HG03457 (cell line): ENCODE results near the gene GDI1.

Source experiments
- ATAC-seq: cut with Tn5 transposase; IDR thresholded peaks from one replicate; pipeline ENCODE4 v1.9.1; 2021; ENCODE audit warnings: moderate number of reproducible peaks; ENCODE audit not compliant: unreplicated experiment

The GDI1 gene

GRCh38 chrX:154477891-154478477 is 41.0 kb downstream of the GDI1 start:
- no peak for ATAC-seq

DNA sequence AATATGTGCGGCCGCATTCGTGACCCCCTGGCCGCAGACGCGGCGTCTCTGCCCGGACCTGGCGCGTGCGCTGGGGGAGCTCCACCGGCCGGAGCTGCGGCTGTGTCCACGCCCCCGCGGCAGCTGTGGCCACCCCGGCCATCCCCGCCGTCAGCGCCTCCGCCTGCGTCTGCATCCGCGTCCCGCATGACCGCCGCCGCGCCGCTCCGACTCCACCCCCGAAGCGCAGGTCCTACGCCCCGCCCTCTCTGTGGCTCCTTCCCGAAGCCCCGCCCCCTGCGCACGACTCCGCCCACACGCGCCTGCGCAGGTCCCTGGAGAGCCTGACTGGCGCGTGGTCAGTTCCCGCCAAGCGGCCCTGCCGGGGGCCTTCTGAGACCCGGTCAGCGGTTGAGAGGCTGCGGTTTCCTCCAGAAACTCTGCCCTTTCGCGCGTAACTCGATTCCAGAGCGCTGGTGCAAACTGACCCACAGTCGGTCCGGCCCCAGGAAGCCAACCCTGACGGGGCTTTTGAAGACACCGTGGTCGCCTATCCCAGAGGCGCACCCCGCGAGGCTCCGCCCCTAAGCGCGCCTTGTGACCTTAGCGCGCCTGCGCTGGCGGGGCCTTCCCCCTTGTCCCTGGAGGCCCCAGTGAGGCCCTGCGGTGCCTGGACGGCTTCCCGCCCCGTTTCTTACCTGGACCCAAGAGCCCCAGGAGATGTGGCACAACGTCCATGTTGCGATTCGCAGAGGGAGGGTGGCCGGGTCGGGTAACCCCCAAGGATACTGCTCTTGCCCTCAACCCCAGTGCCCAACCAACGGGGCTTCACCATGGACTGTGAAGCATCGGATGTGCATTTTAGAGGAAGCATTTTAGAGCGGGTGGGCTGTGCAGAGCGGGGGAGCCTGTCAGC is 42.0 kb downstream of the GDI1 start, which contains the start of gene LAGE3:
LAGE3 (minus strand) TSS at position 554 of the 895 bp plus-strand sequence; CDS start at position 188, 366 bp downstream.
- peak; percentile 69 for ATAC-seq

DNA sequence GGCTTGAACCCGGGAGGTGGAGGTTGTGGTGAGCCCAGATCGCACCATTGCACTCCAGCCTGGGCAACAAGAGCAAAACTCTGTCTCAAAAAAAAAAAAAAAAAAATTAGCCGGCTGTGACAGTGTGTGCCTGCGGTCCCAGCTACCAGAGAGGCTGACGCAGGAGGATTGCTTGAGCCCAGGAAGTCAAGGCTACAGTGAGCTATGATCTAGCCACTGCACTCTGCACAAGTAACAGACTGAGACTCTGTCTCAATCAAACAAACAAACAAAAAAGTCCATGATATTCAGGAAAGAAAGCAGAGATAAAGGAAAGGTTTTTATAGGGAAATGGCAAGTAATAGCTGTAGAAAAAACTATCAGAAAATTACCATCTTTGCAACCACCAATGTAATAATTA is 44.2 kb downstream of the GDI1 start:
- no peak for ATAC-seq

- no peak for ATAC-seq
These were observed 45.1 kb downstream of the GDI1 start for GRCh38 chrX:154481911-154482601.

DNA sequence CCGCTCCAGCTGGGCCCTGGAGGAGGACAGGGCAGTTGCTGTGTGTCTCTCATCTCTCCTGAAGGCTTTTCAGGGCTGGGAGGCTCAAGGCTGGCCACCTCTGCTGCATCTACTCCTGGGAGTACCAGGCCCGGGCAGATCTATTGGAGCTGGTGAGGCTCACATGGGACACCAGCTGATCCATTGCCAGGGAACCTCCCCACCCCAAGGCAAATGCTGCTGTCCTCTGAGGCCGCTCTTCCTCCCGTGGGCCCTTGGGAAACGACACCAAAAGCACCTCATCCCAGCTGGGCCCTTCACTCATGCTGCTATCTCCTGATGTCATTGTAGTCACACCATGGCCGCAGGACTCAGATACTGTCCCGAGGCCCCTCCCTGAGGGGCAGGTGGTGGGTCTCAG is 45.8 kb downstream of the GDI1 start:
- ATAC-seq = no peak

- ATAC-seq = no peak
These were observed 46.4 kb downstream of the GDI1 start for GRCh38 chrX:154483325-154483724.

DNA sequence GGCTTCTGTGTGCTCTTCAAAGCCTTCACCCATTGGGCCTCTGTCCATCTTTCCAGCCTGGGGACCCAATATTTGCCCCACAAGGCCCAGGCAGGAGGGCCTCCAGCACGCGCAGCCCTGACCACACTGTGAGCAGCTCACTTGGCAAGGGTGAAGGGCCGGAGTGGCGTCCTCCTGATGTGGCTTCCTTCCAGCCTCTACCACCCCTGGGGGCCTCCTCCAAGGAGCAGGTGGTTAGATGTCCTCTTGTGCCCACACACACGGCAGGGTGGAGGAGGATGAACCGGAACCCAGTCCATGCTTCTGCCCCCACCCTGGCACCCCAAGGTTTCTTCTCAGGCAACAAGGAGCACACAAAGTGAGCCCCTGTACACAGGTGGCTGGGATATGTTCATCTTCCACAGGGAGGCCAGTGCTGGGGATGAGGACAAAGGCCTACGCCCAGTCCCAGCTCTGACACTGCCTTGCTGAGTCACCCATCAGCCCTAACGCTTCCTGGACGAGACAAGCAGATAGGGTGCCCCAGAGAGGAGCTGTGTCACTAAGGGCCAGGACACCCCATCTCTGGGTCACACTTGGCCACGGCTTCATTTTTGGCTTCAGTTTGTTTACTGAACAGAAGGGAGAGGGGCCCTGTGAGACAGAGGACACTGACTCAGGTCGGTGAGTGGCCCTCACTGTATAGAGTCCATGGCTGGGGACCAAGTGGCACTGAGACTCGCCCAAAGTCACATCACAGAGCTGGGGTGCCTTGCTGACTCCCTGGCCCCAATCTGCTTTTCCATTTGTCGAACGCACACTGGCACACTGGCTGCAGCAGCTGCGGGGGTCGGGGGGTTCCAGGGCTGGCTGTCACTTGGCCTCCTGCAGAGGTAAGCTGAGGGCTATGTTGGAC is 47.5 kb downstream of the GDI1 start:
- ATAC-seq = no peak

DNA sequence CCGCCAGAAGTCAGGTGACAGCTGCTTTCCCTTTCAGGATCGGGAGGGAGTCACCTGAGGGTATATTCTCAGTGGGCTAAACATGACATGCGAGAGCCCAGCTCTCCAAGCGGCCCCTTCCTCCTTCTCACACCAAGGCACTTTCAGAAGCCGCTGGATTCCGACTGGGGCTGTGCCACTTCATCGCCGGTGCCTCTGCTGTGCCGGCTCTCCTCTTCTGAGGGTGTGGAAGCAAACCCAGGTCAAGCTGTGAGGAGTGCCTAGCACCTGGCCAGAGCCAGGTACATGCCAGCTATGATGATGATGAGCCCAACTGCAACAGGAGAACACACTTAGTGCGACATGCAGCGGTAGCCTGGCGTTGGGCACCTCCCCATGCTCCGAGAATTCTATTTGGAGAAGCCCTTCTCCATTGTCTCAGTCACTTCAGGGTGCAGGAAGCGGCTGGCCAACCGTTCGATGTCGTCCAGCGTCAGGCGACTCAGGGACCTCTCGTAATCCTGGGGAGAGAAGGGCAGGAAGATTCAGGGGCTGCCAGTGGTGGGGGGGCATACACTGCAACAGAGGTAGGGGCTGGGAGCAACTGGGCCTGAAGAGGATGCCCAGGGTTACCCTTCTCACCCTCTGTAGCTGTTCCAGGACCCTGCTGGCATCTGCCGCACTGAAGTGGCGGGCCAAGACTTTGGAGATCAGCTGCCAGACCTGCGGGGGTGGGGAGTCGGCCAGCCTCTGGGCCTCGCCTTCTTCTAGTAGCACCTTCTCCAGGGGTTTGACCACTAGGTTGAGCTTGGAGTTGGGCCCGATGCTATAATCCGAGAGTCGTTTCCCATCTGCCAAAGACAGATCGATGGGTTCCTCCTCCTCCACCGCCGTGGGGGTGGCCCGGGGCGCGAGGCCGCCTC is 48.4 kb downstream of the GDI1 start:
- ATAC-seq = no peak

- ATAC-seq = no peak
These were observed 49.1 kb downstream of the GDI1 start for GRCh38 chrX:154486052-154486395.

DNA sequence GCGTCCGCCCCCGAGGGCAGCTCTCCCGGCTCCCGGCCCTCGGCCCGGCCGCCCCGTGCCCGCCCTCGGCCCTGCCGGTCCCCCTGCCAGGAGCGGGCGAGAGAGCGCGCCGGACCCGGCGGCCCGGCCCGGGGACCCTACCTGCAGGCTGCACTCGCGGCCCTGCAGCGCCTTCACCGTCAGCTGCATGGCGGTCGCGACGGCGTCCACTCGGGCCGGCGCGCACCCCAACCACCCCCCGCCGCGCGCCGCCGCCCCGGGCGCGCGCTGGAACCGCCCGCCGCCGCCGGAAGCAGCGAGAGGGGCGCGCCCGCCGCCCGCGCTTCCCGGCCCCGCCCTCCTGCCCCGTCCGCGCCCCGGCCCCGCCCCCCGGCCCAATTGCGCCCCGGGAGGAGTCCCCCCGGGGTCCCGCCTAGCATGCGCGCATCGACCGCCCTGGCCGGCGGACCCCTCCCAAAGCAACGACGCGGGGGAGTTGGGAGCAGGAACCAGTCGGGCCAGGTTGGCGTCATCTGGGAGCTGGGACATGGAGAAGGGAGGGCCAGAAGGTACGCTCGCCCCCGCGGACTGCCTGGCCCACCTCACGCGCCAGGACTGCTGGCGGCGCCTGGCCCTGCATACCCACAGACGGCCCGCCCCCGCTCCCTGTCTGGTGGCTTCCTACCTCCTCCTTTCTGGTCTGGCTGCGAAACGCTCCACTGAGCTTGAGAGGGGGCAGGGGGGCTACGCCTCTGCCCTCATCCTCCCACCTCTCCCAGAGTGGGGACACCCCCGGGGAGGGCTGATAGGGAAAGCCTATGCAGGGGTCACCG is 49.6 kb downstream of the GDI1 start, which contains the start of gene UBL4A:
UBL4A (minus strand) TSS at position 220 of the 812 bp plus-strand sequence; CDS start at position 189, 31 bp downstream.
- ATAC-seq = no peak

GRCh38 chrX:154487518-154488290 is 50.8 kb downstream of the GDI1 start:
- no peak for ATAC-seq

- ATAC-seq = no peak
These were observed 51.6 kb downstream of the GDI1 start for GRCh38 chrX:154488336-154489075.

DNA sequence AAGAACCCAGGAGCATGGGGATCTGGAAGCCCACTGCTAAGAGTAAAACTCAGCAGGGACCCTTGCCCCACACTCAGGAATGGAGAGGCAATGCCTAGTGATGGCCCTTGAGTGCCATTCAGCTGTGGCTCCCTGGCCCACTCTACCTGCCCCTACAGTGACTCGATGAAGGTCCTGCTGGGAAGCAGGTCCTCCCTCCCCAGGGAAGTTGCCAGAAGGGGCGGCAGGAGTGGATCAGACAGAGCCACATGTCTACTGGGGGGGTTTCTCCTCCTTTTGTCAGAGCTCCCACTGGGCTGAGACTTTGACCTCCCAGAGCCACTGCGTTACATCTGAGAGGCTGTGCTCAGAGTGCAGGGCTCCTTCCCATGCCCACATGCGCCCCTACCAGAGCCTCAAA is 52.2 kb downstream of the GDI1 start:
- ATAC-seq = no peak

- ATAC-seq = peak; percentile 1
These were observed 53.1 kb downstream of the GDI1 start for GRCh38 chrX:154490021-154490413.

DNA sequence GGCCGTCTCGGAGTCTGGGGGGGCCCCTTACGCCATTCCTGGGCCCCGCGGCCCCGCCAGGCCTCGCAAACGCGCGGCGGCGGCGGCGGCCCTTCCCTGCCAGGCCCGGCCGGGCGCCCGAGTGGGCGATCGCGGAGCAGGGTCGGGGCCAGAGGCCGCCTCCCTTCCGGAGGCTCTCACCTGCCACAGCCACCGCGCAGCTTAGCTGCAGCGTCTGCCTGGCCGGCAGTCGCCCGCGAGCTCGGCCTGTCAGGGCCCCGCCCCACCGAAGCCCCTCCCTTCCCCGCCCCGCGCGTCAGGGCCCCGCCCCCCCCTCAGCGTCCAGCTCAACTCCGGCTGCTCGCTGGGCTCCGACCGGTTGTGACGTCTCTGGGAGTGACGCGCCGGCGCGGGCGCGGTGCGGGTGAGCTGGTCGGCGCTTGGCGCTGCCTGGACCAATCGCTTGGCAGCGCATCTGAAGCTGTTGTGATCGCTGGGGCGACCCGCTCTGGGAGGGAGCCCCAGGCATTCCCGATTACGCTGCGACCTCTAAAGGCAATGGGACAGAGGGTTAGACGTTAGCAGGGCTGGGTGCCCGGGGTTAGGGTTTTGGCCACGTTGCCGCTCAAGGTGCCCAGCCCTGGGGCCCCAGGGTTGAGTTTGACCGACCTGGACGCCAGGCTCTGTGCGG is 53.6 kb downstream of the GDI1 start, which contains the start of gene SLC10A3:
SLC10A3 (minus strand) TSS at position 216 of the 670 bp plus-strand sequence. CDS start 1,689 bp downstream, outside the sequence.
- peak; percentile 74 for ATAC-seq
